Activated CD8-positive, alpha-beta T cell treated with anti-CD3 and anti-CD28 coated beads for 36 hours (primary cell): ENCODE results near the gene ZNF750. TPM values are rescaled to one million over a fixed set of nuclear protein-coding genes. Genes with fewer than 3 reads are reported as not detected.
A peak's percentile ranks its signal among the peaks of the same experiment; 100 is the strongest.

Experiments used
- ATAC-seq: fragments of 200-7000 bp; cut with Tn5 transposase; one replicate; pipeline ENCODE4 v1.10.0; 2021; ENCODE audit warnings: mild to moderate bottlenecking, moderate library complexity
- CTCF ChIA-PET: fragments of 350-600 bp; sonication (Branson Sonifier 250); formaldehyde crosslinking; loops from one replicate; lab custom pipeline; 2021; ENCODE audit warnings: antibody characterized with exemption; lab: Charles Lee
- POLR2A ChIA-PET: fragments of 350-600 bp; sonication (Branson Sonifier 250); formaldehyde crosslinking; loops from one replicate; lab custom pipeline; 2021; ENCODE audit warnings: antibody characterized with exemption; lab: Charles Lee
- DNase-seq: peaks from one replicate; pipeline ENCODE4 v3.0.0-alpha.2; 2020
- H3K27ac Mint-ChIP-seq: one replicate; pipeline ENCODE4 v1.8.0; 2021; ENCODE audit warnings: mild to moderate bottlenecking, mixed read lengths
- H3K27me3 Mint-ChIP-seq: one replicate; pipeline ENCODE4 v1.8.0; 2021; ENCODE audit warnings: mixed read lengths
- H3K36me3 Mint-ChIP-seq: one replicate; pipeline ENCODE4 v1.8.0; 2021; ENCODE audit warnings: low read depth, mixed read lengths
- H3K4me1 Mint-ChIP-seq: one replicate; pipeline ENCODE4 v1.8.0; 2021; ENCODE audit warnings: low read depth, mixed read lengths
- H3K4me3 Mint-ChIP-seq: one replicate; pipeline ENCODE4 v1.8.0; 2021; ENCODE audit warnings: mild to moderate bottlenecking, moderate library complexity, mixed read lengths
- H3K9me3 Mint-ChIP-seq: one replicate; pipeline ENCODE4 v1.8.0; 2021; ENCODE audit warnings: mixed read lengths
- CTCF ChIP-seq: fragments of 200-600 bp; IDR thresholded peaks from one replicate; pipeline ENCODE4 v1.8.0; 2022; ENCODE audit warnings: antibody characterized with exemption, mild to moderate bottlenecking
- intact Hi-C: fragments of 100-400 bp; cut with micrococcal nuclease; formaldehyde crosslinking; loops from one replicate; pipeline ENCODE4 v1.10.0; 2022
- total RNA-seq, 2 experiments: library from RNA; stranded (reverse); gene quantifications; one replicate each; pipeline ENCODE4 v1.2.3, GENCODE V29; 2021

ZNF750 gene
- total RNA-seq, 2 experiments from 2014 or later, result not detected

GRCh38 chr17:82861393-82861775 lies 21.6 kb upstream of the ZNF750 start:
- Mint-ChIP-seq H3K27ac (no peak overlapping the region), H3K27me3 (no peaks in the 10 kb centered on the region), H3K9me3 (no peaks in the 10 kb centered on the region), H3K36me3 (peaks cover 7% of the 10 kb centered on the region), H3K4me1 (peaks cover 74% of the 10 kb centered on the region), H3K4me3 (no peak overlapping the region)
- intact Hi-C loops, result no loop called here
- no peak for ATAC-seq
- CTCF ChIA-PET, result interaction anchor here (0.7 to 1.4 kb wide), 2 partner anchors 80 to 118 kb away, joined by 3 to 5 read pairs; no protein-coding TSS in a partner anchor
- no peak for TF ChIP-seq CTCF
- POLR2A ChIA-PET, result interaction anchor here (0.6 to 1.0 kb wide), 2 partner anchors 17 to 27 kb away, joined by 3 read pairs; no protein-coding TSS in a partner anchor
- no peak for DNase-seq

GRCh38 chr17:82860606-82861392 lies 21.0 kb upstream of the ZNF750 start:
- Mint-ChIP-seq H3K4me3 (peak overlapping the region; percentile 62), H3K27ac (peak overlapping the region; percentile 96), H3K4me1 (peaks cover 69% of the 10 kb centered on the region), H3K9me3 (no peaks in the 10 kb centered on the region), H3K36me3 (peaks cover 7% of the 10 kb centered on the region), H3K27me3 (no peaks in the 10 kb centered on the region)
- ChIA-PET POLR2A (interaction anchor here (0.6 to 1.0 kb wide), 3 partner anchors 17 to 114 kb away, joined by 3 to 4 read pairs (median 3); no protein-coding TSS in a partner anchor), CTCF (interaction anchor here (0.7 to 1.4 kb wide), 2 partner anchors 79 to 119 kb away, joined by 3 to 5 read pairs; no protein-coding TSS in a partner anchor)
- TF ChIP-seq CTCF, result no peak
- intact Hi-C loops, result no loop called here
- DNase-seq, result no peak
- no peak for ATAC-seq

GRCh38 chr17:82859431-82860403 lies 19.9 kb upstream of the ZNF750 start:
- intact Hi-C loops, result no loop called here
- TF ChIP-seq CTCF, result no peak
- ChIA-PET POLR2A (interaction anchor here (1.0 to 1.1 kb wide), 2 partner anchors 17 to 115 kb away, joined by 3 to 4 read pairs; no protein-coding TSS in a partner anchor), CTCF (interaction anchor here (0.8 kb wide), 1 partner anchor 12 kb away, joined by 3 read pairs; no protein-coding TSS in a partner anchor)
- Mint-ChIP-seq H3K36me3 (peaks cover 7% of the 10 kb centered on the region), H3K4me1 (peaks cover 58% of the 10 kb centered on the region), H3K27ac (peak overlapping the region; percentile 96), H3K27me3 (no peaks in the 10 kb centered on the region), H3K9me3 (no peaks in the 10 kb centered on the region), H3K4me3 (peak overlapping the region; percentile 62)
- ATAC-seq, result peak; percentile 57
- peak; percentile 86 for DNase-seq

- ChIA-PET CTCF (interaction anchor here (0.9 to 1.2 kb wide), 2 partner anchors 10 to 13 kb away, joined by 3 read pairs; no protein-coding TSS in a partner anchor), POLR2A (interaction anchor here (1.1 kb wide), 1 partner anchor 18 kb away, joined by 3 read pairs; no protein-coding TSS in a partner anchor)
- Mint-ChIP-seq H3K36me3 (peaks cover 13% of the 10 kb centered on the region), H3K9me3 (no peaks in the 10 kb centered on the region), H3K4me1 (peaks cover 47% of the 10 kb centered on the region), H3K27ac (peak overlapping the region; percentile 96), H3K27me3 (no peaks in the 10 kb centered on the region), H3K4me3 (no peak overlapping the region)
- ATAC-seq (no peak), DNase-seq (peak; percentile 35)
- intact Hi-C loops, result no loop called here
- TF ChIP-seq CTCF, result no peak
Observed at GRCh38 chr17:82858376-82859126, 18.7 kb upstream of the ZNF750 start.
